Keratinocyte (primary cell): ENCODE data around the gene GBX2. TPM values are rescaled to one million over a fixed set of nuclear protein-coding genes. Genes with fewer than 3 reads are reported as not detected.

Experiments used
- DNase-seq: peaks from one replicate; pipeline ENCODE4 v3.0.0-alpha.2; 2011; ENCODE audit warnings: low read depth, missing footprints, low spot score
- FAIRE-seq: peaks from 2 replicates; lab custom pipeline; 2011; peaks lifted over from hg19 to GRCh38; lab: Jason Lieb, UNC
- H2AFZ ChIP-seq: 2 replicates; pipeline ENCODE4 v1.6.0; 2012; ENCODE audit warnings: low read length, control low read depth, inconsistent platforms; ENCODE audit not compliant: control insufficient read depth
- H3K27ac ChIP-seq: 2 replicates; pipeline ENCODE4 v1.5.1; 2011; ENCODE audit warnings: low read length; ENCODE audit not compliant: control insufficient read depth, insufficient read depth
- H3K27me3 ChIP-seq: 3 replicates; pipeline ENCODE4 v1.6.0; 2011; ENCODE audit warnings: low read length; ENCODE audit not compliant: control insufficient read depth, insufficient read depth; ENCODE audit errors: extremely low read depth
- H3K36me3 ChIP-seq, 2 experiments: 2 replicates in 1 of 2; 3 replicates in 1 of 2; pipeline ENCODE4 v1.5.1; 2011; ENCODE audit warnings: low read length in 2 of 2, mild to moderate bottlenecking in 1 of 2; ENCODE audit not compliant: control insufficient read depth in 2 of 2, insufficient read depth in 2 of 2; ENCODE audit errors: extremely low read depth in 1 of 2
- H3K4me1 ChIP-seq: 3 replicates; pipeline ENCODE4 v1.5.1; 2011; ENCODE audit warnings: low read length; ENCODE audit not compliant: control insufficient read depth, insufficient read depth; ENCODE audit errors: extremely low read depth
- H3K4me2 ChIP-seq: 3 replicates; pipeline ENCODE4 v1.6.0; 2011; ENCODE audit warnings: low read depth, low read length; ENCODE audit not compliant: control insufficient read depth, insufficient read depth; ENCODE audit errors: extremely low read depth
- H3K4me3 ChIP-seq, 3 experiments: fragments of 200-600 bp in 1 of 3; sonication (generic) in 1 of 3; 2 replicates in 2 of 3; 3 replicates in 1 of 3; pipeline ENCODE4 v1.5.1; 2011 to 2016; ENCODE audit warnings: low read length in 3 of 3, mild to moderate bottlenecking in 3 of 3, control low read depth in 2 of 3, inconsistent platforms in 1 of 3, low read depth in 1 of 3, mixed read lengths in 1 of 3, mixed run types in 1 of 3, moderate library complexity in 1 of 3; ENCODE audit not compliant: control insufficient read depth in 2 of 3, insufficient read depth in 2 of 3; ENCODE audit errors: extremely low read depth in 1 of 3
- H3K79me2 ChIP-seq: 2 replicates; pipeline ENCODE4 v1.6.0; 2012; ENCODE audit warnings: low read length; ENCODE audit not compliant: control insufficient read depth, insufficient read depth
- H3K9ac ChIP-seq: 3 replicates; pipeline ENCODE4 v1.6.0; 2011; ENCODE audit warnings: low read length; ENCODE audit not compliant: control insufficient read depth, insufficient read depth; ENCODE audit errors: extremely low read depth
- H3K9me1 ChIP-seq: 3 replicates; pipeline ENCODE4 v1.6.0; 2011; ENCODE audit warnings: low read length; ENCODE audit not compliant: control insufficient read depth, insufficient read depth; ENCODE audit errors: extremely low read depth
- H3K9me3 ChIP-seq: 2 replicates; pipeline ENCODE4 v1.5.1; 2012; ENCODE audit warnings: low read depth, low read length; ENCODE audit not compliant: control insufficient read depth
- H4K20me1 ChIP-seq: 3 replicates; pipeline ENCODE4 v1.6.0; 2011; ENCODE audit warnings: low read length; ENCODE audit not compliant: control insufficient read depth, insufficient read depth; ENCODE audit errors: extremely low read depth
- CTCF ChIP-seq, 3 experiments: IDR thresholded peaks in 1 of 3; conservative IDR thresholded peaks in 1 of 3; optimal IDR thresholded peaks in 1 of 3; 2 replicates in 2 of 3; 3 replicates in 1 of 3; pipeline versions ENCODE3 to v1.5.1; 2011; ENCODE audit warnings: low read length in 3 of 3, mild to moderate bottlenecking in 3 of 3, moderate library complexity in 2 of 3, control low read depth in 1 of 3, inconsistent platforms in 1 of 3; ENCODE audit not compliant: insufficient read depth in 2 of 3; ENCODE audit errors: extremely low read depth in 1 of 3
- EZH2 ChIP-seq: IDR thresholded peaks from one replicate; pipeline ENCODE4 v1.6.1; 2012; ENCODE audit warnings: inconsistent platforms, mild to moderate bottlenecking, low read length, moderate library complexity
- dilution Hi-C: fragments of 300-500 bp; cut with MboI; formaldehyde crosslinking; loops from one replicate; pipeline ENCODE4 v1.7.0; 2020; ENCODE audit warnings: low sequenced_read_pairs; ENCODE audit not compliant: extremely low pct_ligation_motif_present
- polyA plus RNA-seq, 5 experiments: library from polyadenylated mRNA; depleted of rRNA in 3 of 5; stranded (reverse) in 3 of 5; stranded (forward) in 1 of 5; unstranded in 1 of 5; fragments of >200 nt; gene quantifications; 1 replicate in 1 of 5; 2 replicates in 3 of 5; 3 replicates in 1 of 5; pipeline versions ENCODE4 v1.2.1 to v1.2.3, GENCODE V29; 2011 to 2012; ENCODE audit warnings: missing spikeins in 2 of 5, low read depth in 1 of 5, low replicate concordance in 1 of 5

GBX2 gene
- polyA plus RNA-seq, 1 donor (not counting 4 experiments of a cell fraction or from before 2014, with no cell fraction given) = 0.17 TPM

DNA sequence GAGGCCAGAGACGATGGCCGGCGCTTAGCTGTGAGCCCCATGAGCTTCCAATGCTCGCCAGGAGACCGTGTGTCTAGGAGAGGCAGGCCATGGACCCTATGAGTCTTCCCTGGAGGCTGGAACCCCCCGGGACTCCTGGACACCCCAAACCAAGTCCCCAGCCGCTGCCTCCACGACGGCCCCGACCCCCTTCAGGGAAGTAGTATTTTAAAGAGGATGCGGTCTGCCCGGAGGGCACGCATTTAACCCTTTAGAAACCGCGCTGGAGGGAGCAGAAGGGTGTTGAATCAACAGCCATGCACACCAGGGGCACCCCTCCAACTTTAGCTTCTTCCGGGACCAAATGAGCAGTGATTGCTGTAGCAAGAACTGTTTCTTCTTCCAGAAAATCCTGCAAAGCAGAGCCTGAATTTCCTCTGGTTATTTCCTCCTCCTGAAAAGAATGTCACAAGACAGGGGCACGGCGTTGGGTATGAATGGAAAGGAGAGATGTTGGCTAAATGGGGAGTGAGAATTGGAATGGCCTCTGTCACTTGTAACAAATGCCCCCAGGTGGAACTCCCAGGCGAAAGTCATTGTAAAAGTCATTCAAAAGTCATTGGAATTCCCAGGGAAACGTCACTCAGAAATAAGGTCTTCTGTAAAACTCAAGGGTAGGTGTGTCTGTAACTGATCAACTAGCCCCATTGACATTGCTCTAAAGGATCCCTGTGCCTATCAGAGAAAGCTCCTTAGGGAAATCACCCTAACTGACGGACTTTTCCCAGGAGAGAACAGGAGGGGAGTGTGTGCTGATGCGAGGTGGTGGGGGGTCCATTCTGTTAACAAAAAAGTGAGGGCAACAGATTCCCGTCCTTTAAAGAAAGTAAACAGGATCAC lies 5.8 kb upstream of the GBX2 start:
- no peak for DNase-seq
- Histone ChIP-seq H3K4me2 (no peak overlapping the region), H2AFZ (no peak overlapping the region), H3K79me2 (no peaks in the 10 kb centered on the region), H3K27me3 (peaks cover 60% of the 10 kb centered on the region), H3K9me3 (no peaks in the 10 kb centered on the region), H3K4me1 (peaks cover 16% of the 10 kb centered on the region), H3K4me3 (no peak overlapping the region), H3K9ac (no peak overlapping the region), H3K36me3 (no peaks in the 10 kb centered on the region), H3K27ac (no peak overlapping the region), H3K9me1 (no peaks in the 10 kb centered on the region), H4K20me1 (peaks cover 11% of the 10 kb centered on the region)
- dilution Hi-C loops = no loop called here
- TF ChIP-seq CTCF (optimal IDR thresholded peaks at IDR 0.05 in 1 of 3, IDR thresholded peaks at IDR 0.05 in 1 of 3, conservative IDR thresholded peaks at IDR 0.05 in 1 of 3; ENCODE audit: extremely low read depth in 1 of 3, insufficient read depth in 2 of 3, low read length in 3 of 3) = no peak
- TF ChIP-seq EZH2 = no peak
- FAIRE-seq = no peak

DNA sequence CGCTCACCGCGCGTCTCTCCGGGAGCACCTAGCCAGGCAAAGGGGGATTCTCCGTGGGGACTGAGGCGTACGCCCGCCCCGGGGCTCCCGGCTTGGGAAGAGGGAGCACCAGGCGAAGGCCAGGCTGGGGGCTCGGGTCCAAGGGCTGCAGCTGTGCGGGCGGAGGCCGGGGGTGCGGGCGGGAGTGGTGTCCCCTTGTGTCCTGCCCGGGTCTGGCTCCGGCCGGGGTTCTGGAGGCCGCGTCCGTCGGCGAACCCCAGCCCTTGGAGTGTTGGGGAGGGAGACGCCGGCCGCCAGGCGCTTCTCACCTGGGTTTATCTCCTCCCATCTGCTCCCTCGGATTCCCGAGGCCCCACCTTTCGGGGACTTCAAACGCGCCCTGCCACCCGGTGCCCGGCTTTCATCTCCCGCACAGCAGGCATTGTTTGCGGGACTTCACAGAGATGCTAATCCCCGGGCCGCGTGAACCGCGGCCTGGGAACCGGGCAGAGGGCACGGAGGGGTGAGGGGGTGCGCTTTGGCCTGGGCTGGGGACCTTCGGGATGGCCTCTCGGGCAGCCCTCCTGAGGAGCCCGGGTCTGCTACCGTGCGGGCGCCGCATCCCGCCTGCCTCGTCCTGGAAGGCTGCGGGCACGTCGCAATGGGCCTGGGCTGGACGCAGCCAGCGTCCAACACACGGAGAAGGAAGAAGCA lies 5.0 kb upstream of the GBX2 start:
- Histone ChIP-seq H3K9ac (no peak overlapping the region), H3K9me3 (no peaks in the 10 kb centered on the region), H3K4me3 (no peak overlapping the region), H2AFZ (no peak overlapping the region), H3K9me1 (no peaks in the 10 kb centered on the region), H3K27ac (no peak overlapping the region), H3K4me2 (no peak overlapping the region), H4K20me1 (peaks cover 11% of the 10 kb centered on the region), H3K36me3 (no peaks in the 10 kb centered on the region), H3K79me2 (no peaks in the 10 kb centered on the region), H3K4me1 (peaks cover 9% of the 10 kb centered on the region), H3K27me3 (peaks cover 67% of the 10 kb centered on the region)
- DNase-seq (no peak), FAIRE-seq (no peak)
- dilution Hi-C loops = no loop called here
- TF ChIP-seq CTCF (optimal IDR thresholded peaks at IDR 0.05 in 1 of 3, IDR thresholded peaks at IDR 0.05 in 1 of 3, conservative IDR thresholded peaks at IDR 0.05 in 1 of 3; ENCODE audit: extremely low read depth in 1 of 3, insufficient read depth in 2 of 3, low read length in 3 of 3) (no peak), EZH2 (peak; percentile 65)
